T1000 (cell line): ENCODE results near the gene RBMS1.

Experiments
- DNase-seq: peaks from one replicate; lab custom pipeline; 2025; ENCODE audit warnings: mixed read lengths; lab: John Stamatoyannopoulos, UW

Gene RBMS1

DNA sequence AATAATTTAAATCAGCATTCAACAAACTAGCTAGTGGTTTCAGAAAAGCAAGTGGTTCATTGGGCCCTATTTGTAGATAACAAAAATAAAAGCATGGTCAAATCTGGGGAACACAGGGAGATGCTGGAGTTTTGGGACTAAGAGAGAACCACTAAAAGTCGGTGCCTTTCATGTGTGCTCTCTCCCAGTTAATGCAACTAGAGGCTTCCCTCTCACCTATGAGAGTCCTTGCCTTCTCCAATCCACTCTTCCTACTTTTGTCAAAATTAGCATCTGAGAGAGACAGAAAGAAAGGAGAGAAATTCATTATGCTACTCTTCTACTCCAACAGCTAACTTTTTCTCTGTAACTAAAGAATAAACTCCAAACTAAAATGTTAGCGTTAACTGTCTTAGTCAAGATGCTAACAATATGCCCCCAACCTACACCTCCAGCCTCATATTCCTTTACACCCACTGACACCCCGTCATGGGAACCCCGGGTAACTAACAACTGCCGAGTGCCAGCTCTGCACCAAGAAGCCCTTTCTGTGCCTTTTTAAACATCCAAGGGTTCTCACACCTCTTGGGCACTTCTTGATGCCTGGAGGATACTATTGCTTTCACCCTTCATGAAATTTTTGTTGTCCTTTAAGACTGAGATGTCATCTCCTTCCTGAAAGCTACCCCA is 133.4 kb downstream of the RBMS1 start:
- DNase-seq: no peak

DNA sequence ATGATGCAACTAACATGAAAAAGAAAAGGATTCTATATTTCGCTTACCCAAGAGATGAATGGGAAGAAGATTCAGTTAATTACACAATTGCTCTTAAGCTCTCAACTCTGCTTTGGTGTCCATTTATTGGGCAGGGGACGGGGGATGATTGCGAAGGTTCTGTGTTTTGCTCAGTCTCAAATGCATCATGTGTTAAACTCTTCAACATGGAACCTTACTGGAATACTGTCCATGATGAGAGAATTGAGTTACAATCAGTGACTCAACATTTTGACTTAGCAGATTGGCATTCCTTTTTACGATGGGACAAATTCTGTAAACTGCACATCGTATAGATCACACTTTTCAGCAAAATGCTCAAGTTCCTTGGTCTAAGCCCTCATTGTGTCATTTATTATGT is 135.6 kb downstream of the RBMS1 start:
- no peak for DNase-seq

DNA sequence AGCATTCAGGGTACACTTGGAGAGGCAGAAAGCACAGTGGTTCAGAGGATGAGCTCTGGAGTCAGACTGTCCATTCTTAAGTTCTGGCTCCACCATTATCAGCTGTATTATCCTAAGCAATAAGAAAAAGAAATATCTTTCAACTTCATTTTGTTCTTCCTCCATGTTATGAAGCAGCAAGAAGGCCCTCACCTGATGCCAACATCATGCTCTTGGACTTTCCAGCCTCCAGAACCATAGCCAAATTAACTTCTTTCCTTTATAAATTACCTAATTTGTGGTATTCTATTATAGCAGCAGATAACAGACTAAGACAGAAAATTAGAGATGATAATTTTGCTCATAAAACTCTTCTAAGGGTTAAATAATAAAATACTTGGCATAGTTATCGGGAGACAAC is 137.1 kb downstream of the RBMS1 start:
- no peak for DNase-seq

DNA sequence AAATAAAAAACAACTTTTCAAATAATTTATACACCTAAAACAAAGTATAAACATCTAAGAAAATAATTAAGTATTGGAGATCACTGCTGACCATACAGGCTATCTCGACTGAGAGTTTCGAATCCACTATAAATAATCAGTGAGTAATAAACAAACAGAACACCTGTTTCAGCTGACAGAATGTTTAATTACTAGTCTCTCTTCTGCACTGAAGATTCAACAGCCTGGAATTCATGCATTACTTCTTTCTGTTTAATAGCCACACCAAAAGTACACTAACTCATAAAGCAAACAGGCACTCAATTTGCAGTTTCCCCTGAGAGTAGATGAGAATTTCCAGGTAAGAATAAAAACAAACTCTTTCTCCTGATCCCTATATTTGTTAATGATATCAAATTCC is 138.5 kb downstream of the RBMS1 start:
- DNase-seq: no peak

DNA sequence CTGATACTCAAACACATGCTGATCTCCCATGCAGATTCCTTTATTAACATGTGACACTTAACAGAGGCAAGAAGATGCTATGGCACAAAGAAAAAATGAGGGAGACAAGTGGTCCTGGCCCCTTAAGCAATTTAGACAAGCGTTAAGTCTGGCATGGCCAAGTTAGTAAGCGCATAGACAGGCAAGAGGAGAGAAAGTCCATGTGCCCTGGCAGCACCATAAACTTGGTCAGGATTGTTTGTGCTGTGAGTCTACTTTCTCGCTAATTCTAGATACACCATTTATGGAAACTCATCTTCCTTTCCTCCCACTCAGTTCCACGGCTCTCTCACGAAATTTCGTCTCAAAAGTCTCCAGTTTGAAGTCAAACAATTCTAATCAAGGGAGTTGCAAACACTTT is 138.9 kb downstream of the RBMS1 start:
- no peak for DNase-seq

DNA sequence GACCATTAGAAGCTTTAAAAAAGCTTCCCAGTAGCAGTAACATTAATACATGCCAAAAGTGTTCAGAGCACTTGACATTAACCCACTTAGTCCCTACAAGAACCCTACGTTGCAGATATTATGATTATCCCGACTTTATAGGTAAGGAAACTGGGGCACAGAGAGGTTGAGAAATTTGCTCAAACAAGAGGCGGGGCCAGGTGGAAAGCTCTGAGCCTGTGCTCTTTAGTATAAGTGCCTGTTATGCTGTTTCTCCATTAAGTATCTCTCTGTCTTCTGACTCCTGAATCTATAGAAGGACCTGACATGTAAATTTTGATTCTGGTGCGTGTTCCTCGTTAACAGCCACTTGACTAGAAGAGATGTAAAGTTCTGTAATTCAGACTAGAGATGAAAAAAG is 139.8 kb downstream of the RBMS1 start:
- no peak for DNase-seq

DNA sequence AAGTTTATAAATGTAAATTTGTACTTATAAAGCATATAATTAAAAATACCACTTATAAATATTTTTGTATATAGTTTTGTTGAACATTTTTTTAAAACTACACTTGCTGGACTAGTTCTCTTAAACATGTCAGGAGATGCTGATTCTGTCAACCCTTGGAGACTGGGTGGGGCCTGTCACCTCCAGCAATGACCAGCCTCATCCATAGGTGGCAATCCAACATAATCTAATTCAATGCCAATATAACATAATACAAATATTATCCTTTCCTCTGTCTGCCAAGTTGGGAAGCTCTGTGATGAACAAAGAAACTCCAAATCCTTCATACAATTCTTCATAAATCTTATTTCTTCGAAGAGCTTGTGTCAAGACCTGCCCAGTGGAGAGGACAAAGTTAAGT is 140.4 kb downstream of the RBMS1 start:
- no peak for DNase-seq

DNA sequence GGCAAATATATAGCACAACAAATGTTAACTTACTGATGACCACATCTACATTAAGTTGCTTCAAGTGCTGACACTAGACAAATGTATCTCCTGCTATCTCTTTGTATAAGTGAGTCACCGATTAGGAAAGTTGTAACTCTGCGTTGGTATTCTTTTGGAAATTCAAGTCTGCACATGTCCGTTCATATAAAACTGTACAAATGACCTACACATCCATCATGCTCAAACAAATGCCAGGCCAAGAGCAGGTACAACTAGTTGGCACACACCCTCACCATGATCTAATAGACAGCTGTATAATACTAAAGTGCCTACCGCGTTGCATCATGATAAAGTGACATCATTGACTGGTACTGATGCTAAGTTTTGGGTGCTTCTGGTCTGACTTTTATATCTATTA is 141.1 kb downstream of the RBMS1 start:
- no peak for DNase-seq

DNA sequence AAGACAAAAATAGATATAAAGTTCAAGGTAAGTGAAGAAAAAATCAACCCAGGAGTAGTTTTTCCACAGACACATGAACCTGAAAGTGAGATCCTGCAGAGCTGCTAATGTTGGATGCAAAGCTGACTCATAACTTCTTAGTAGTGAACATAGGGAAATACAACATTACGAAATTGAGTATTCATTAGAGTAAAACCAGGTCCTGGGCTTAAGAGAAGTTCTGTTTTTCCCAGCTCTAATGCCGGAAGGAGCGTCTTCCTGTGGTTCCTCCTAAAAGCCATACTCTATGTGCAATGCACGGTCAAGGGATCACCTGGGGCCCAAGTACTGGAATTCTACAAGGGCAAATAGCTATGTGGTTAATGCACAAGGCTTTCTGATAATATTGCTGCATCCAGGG is 141.7 kb downstream of the RBMS1 start:
- DNase-seq: no peak

DNA sequence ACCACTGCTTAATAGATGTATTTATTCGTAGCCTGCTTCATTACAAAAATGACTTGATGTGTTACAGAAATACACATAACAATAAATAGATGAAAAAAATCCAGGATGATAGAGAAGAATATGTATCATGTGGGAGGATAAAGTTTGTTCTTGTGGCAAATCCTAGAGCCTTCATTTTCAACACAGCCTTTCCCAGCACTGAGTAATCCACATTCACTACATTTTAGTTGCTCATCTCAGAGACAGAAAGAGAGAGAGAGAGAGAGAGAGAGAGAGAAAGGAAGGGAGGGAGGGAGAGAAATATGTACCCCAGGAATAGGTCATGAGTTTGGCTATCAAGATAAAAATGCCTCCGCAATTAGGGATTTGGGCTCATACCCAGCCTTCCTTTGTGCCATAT is 144.3 kb downstream of the RBMS1 start:
- no peak for DNase-seq

DNA sequence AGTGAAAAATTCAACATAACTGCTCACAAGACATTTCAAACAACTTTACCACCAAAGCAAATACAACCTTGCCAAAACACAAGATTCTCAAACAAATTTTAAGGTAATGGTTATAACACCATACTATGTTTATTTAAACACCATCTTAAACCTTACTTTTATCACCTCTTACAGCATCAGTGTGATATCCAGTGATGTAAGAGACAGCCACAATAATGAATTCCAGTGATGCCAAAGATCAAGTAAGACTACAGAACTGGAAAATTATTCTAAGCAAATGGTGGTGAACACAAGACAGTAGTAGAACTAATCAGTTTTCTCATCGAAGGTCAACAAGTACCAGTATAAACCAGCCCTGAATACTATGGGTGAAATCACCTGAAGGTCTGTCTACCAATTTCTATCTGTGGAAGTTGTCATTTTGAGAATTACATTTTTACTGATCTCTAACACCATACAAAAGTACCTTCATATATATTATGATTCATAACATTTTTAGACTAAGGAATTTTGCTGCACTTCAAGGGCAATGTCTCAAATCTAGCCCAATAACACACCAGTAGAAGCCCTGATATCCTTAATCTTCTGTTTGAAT is 146.2 kb downstream of the RBMS1 start:
- DNase-seq: no peak

DNA sequence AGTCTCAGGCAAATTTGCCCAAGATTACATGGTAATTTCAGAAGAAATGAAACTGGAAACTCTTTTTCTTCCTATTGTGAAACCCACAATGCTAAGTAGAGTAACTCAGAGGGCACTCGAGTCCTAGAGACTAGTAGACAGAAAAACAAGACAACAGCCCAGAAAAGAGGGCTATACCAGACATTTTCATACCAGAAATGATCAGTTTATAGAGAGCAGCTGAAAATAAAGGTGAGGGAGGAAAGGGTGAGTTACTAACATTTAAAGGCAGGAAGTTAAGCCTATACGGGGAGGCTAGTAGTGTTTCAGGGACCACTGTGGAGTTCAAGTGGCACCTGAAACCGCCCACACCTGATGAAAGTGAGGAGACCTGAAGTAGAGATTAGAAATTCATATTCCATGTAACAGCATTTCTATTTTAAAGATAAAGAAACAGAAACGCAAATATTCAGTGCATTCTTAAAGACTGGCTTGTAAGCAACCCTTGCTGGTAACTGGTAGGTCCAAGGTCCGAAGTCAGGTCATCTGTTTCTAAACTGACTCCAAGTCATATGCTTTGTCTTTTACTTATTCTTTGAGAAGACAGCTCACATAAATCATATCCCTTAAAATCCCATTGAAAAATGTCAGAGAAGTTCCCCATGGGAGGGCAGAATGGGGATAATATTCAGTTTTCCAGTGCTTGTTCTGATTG is 148.4 kb downstream of the RBMS1 start:
- DNase-seq: no peak

DNA sequence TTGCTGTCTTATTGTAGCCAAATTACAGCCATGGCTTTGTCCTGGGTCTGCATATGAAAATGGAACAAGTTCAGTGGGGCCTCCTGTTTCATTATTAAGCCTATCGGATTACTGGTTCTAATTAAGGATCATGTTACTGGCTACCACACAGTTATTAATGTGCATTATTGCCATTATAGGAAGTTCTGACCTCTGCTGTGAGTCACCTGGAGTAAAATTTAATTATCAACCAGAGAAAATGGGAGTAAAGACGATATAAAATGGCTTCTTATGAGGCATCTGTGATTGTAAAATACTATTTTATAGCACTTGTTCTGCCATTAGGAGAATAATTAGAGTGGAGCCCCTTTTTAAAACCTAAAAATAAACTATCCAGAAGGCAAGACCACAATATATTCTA is 150.2 kb downstream of the RBMS1 start:
- DNase-seq: no peak

DNA sequence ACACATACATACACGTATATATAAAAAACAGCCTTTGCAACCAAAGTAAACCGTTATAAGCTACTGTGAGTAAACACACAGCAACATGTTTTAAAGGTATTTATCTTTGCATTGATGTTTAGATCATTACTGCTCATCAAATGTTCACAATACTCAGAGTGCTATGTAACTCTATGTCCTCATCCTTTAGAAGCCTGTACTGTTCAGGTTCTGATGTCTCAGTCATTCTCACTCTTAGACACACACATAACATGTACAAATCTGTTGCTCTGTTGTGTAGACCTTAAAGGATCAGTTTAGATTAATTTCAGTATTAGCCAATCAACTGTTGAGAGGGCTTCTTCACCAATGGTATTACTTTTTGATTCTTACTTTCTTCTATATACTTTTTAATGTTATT is 153.9 kb downstream of the RBMS1 start:
- no peak for DNase-seq

DNA sequence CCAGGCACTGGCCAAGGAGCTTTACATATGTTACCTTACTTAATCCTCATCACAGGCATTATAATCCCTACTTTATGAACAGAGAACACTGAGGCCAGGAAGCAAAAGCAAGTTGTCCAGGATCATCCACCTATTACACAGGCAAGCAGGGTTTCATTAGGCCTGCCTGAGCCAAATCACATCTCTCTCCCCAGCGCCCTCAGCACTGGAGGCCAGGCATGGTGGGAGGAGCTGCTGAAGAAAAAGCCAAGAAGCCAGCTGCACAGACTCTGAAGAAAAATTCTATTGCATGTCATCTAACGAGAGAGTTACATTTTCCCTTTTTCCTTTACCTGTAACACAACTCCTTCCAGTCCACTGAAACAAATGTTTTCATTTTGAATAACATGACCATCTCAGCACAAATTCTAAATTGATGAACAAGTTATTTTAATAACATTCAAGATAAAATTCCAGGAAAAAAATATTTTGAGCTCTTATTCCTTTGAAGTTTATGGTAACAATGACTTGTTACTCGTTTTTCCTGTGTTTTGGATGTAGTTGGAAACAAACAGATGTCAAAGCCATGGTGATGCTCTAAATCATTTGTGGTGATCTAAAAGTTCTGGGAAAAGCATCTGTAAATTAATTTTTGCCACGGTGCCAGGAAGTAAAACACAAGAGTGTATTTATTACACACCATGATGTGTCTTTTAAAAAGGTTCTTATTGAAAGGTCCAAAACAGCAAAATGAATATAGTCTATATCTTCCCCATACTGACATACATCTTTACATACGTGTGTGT is 154.5 kb downstream of the RBMS1 start:
- DNase-seq: no peak

DNA sequence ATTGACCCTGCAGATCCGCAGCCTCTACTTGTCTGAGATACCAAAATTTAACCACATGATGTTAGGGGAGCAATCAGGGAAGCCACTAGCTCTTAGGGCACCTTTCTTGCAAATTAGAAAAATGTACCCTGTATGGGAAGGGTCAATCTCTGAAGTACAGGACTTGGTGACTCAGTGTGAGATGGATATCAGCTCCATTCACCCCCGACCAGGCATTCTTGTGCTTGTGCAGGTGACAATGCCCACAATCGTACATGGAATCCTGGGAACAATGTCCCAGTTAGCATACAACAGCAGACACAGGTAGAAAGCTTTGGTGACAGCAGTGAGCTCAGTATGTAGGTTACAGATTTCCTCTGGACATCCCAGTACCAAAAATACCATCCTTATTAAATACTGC is 155.9 kb downstream of the RBMS1 start:
- DNase-seq: no peak

DNA sequence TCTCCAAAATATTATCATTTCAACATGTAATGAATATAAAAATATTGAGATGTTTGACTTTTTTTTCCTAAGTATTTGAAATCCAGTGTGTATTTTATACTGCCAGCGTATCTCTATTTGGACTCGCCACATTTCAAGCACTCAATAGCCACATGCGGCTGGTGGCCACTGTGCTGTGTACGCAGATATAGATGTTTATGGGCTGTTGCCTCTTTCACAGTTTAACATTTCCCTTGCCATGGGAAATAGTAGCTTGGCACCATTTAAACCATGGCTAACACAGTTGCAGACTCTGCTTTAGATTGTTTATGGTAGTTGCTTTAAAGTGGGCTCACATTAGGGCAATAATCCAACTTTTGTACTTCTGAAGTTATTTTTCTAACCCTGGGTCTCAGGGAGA is 157.0 kb downstream of the RBMS1 start:
- DNase-seq: no peak

DNA sequence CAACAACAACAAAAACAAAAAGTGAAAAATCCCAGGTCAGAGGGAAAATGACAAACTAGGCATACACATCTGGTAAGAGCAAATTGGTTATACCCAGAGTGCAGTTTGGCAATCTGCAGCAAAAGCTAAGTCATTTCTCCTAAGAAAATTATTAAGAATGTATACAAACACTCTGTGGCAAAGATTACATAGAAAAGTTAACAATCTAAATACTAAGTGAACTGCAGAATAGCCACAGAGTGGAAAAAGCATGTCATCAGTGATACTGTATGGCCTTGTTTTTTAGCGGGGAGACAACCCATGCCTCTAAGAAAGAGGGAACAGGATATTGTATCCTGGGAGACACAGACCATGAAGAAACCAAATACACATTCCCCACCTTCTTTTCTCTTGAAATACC is 157.5 kb downstream of the RBMS1 start:
- DNase-seq: no peak

DNA sequence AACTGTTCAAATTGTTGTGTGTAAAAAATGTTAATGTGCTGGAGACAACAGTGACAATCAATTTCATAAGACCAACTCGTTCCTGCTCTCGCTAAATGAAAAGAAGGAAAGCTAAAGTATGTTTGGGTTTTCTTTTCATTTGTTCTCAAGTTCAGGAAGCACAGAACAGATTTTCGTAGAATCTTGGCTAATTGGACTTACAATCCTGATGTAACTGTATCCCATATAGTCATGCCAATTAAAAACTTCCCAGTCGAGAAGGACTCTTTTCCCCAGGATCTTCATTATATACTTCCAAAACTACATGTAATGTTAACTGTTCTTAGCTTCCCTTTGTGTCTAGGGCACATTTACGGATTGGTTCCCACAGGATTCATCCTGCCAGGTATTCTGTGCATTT is 158.2 kb downstream of the RBMS1 start:
- no peak for DNase-seq

DNA sequence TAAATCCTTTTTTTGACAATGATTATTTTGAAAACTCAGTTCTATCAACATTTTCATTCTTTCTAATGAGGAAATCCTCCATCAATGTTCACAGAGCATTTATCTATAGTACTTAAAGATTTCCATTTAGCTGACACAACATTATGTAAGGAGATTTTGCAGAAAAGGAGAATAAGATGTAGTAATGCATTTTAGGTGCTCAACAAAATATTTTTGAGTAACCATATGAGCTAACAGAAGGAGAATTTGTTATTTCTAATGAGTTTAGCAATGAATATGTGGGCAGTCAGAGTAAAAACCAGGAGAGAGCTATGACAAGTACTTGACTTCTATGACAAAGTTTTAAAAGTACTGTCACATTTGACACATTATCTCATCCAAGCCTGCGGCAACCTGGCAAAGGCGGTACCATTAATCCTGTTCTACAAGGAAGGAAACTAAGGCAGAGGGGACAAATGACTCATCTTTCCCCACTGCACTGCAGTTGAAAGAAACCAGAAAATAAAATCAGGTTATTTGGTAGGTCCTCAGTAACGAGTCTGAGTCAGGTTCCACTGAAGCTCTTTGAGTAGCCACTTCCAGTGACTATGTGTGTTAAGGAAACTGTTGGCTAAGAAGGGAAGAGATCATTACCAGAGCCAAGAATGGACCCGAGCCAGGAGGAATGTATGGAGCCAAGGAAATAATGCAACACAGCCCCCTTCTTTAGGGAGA is 159.4 kb downstream of the RBMS1 start:
- no peak for DNase-seq

DNA sequence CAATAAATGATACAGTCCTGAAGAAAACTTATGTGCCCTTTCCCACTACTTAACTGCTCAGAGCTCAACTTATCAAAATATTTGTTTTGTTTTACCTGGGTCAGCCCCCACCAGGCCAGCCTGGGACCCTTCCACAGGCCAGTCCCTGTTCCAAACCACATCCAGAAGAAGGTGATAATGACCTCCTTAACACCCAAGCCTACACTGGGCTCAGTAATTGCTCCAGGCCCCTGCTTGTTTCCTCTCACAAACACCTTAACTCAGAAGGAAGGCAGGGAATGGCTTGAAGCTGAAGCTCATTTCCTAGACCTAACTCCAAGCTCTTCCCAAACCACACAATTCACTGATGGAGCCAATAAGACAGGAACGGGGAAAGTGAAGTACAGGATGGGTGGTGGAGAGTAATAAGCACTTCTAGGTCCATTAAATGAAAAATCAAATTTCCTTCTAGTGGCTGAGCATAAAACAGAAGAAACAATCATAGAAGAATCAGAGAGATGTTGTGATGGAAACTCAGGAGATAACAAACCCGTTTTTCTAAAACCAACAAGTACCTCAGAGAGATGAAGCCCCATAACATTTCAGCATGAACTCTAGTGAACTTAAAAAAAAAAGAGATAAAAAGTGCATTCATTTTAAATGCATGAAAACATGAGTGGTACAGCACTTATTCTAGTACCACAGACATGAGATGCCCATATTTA is 160.1 kb downstream of the RBMS1 start:
- no peak for DNase-seq

DNA sequence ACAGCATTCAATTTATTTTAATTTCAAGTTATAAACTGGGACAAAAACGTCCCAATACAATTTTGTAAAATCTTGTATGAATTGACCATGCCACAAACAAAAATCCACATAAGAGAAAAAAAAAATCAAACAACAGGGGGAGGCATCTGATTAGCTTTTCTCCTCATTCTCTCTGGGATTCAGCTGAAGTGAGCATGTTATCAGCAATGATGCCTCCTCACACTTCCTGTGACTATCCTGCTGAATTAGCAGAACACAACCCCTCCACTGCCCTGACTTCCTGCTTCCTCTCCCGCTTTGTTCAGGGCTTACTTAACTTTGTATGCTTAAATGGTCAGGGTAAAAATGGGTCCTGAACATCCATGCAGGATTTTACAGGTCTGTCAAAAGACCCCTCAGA is 161.3 kb downstream of the RBMS1 start:
- no peak for DNase-seq
